Activated CD4-positive, alpha-beta T cell treated with anti-CD3 and anti-CD28 coated beads, Interleukin-2, Interleukin-4, amounts not matched to agents 100 ng/mL and 50 ng/mL, durations not matched to agents 16 hours and 8 hours (primary cell): ENCODE measurements around the gene SVOP.
"Not testable (repeated sequence)": the region's sequence is repeated elsewhere in the genome, so short reads cannot be mapped to it uniquely, and the experiment has no call there.

Source experiments
- DNase-seq: peaks from one replicate; pipeline ENCODE4 v3.0.0-alpha.2; 2020; ENCODE audit warnings: low spot score

Gene SVOP

DNA sequence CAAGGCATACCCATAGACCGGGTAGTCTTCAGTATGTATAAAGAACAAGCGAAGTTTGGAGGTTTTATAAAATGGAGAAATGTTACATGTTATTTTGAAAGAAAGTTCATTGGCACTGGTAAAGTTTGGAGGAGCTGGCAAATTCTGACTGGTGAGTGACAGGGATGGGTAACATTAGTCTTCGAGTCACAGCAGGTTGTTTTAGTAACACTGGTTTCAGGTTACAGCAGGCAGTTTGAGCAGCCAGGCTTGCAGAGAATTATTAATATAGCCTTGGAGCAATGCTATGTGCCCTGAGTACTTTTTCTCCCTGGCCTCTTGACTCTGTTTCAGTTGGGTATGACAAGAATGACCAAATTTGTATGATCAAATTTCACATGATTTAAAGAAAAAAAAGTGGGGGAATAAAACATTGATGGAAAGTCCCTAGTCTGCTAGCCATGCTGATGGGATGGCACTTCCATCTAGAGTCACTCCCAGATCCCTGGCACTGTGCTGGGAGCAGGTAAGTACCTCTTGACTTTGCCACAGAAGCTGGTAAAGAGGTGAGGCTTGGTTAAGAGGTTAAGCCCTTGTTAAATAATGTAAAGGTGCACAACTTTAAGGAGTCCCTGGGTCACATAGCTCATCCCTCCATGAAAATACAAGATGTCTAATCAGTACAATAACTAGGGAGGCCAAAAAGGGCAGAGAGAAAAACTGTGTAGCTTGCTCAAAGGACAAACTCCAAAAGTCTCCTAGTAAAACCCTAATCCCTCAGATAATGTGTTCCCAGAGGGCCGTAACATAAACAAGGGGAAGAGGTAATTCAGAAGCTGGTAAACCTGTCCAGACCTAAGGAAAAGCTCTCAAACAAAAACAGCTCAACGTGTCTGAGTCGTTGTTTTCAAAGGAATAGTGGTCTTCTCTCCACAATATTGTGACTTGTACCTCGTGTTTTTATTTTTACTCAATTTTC is 12.7 kb upstream of the SVOP start:
- DNase-seq = no peak

GRCh38 chr12:109029411-109029810 is 8.5 kb upstream of the SVOP start:
- DNase-seq = no peak

GRCh38 chr12:109028624-109029023 is 7.8 kb upstream of the SVOP start:
- not testable (repeated sequence) for DNase-seq

DNA sequence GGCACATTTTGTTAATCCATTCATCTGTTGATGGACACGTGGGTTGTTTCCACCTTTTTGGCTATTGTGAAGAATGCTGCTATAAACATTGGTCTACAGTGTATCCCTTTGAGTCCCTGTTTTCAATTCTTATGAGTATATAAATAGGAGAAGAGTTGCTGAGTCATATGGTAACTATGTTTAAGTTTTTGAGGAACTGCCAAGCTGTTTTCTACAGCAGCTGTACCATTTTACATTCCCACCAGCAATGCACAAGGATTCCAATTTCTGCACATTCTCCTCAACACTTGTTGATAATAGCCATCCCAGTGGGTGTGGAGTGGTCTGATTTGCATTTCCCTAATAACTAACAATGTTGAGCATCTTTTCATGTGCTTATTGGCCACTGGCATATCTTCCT is 6.9 kb upstream of the SVOP start:
- DNase-seq = no peak

DNA sequence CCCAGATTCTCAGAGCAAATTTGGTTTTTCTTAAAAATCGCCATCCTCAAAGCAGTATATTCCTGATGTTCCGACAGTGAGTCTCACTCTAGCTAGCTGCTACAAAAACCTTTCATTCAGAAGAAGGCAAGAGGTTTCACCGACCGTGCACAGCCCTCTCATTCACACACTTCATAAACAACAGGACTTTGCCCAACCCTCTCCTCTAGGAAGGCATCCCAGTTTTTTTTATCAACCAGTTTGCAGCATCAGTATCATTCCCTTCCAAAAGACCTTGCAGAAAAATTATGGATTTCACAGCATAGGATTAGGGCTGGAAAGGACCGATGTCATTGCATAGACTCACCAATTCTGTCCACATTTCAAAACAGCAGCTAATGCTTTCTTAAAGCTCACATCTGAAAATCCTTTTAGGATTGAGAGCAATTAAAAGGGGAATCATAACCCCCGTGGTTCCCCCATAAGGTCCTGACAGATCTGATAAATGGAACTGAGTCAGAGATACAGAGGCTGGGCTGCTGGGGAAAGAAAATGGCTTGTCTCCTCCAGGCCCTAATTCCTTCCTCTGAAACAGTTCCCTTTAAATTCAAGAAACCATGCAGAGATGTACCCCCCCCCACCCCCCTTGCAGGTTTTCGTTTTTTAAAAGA is 597 bp downstream of the SVOP start:
- no peak for DNase-seq

DNA sequence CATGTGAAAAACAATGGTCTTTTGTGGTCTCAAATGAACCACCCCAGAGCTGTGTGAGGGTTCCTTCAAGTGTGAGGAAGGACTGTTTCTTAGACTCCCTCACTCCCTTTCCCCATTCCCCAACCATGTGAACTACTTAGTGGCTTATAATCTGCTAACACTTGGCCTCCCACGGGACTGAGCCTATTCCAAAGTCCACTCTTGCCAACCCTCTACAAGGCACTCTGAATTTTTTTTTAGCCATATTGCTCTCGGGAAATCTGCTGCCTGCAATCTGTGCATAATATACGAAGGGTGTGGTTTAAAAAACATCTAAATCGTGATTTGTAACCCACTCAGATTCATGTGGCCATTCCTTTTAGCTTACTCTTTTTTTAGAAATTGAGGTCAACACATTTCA is 2.6 kb downstream of the SVOP start:
- no peak for DNase-seq

GRCh38 chr12:109016978-109017377 is 3.9 kb downstream of the SVOP start:
- no peak for DNase-seq

DNA sequence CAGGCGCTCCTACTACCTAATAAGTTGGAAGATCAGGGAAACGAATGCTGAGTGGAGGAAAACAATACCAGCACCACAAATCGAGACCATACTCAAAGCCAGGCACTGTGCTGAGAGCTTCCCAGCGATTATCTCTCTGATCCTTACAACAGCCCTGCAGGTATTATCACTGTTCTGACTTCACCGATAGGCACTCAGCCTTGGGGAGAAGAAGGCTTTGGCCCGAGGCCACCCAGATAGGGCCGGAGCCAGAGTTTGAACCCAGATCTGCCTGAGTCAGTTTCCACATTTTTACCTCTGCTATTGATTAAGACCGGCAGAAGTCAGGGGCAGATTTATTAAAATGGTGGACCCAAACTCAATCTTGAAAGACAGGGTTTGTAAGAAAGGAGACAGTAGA is 4.9 kb downstream of the SVOP start:
- DNase-seq = no peak

DNA sequence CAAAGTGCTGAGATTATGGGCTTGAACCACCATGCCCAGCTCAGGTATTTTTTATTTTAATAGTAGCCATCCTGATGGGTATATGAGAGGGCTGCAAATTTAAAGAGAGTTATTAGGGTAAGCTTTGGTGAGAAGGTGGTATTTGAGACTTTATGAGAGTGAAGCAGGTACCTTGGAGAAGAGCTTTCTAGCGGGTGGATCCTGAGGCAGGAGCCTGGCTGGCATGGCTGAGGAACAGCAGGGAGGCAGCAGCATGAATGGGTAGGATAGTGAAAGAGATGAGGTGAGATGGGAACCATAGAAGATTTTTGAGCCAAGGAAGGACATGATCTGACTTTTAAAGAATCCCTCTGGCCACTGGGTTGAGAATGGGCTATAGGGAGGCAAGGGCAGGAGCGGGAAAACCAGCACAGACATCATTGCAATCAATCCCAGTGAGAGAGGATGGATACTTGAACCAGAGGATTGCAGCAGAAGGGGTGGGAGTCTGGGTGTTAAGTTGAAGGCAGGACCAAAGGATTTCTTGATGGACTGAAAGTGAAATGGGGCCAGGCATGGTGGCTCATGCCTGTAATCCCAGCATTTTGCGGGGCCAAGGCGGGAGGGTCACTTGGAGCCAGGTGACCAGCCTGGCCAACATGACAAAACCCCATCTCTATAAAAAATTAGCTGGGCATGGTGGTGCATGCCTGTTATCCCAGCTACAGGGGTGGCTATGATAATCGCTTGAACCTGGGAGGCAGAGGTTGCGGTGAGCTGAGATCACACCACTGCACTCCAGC is 5.7 kb downstream of the SVOP start:
- no peak for DNase-seq

DNA sequence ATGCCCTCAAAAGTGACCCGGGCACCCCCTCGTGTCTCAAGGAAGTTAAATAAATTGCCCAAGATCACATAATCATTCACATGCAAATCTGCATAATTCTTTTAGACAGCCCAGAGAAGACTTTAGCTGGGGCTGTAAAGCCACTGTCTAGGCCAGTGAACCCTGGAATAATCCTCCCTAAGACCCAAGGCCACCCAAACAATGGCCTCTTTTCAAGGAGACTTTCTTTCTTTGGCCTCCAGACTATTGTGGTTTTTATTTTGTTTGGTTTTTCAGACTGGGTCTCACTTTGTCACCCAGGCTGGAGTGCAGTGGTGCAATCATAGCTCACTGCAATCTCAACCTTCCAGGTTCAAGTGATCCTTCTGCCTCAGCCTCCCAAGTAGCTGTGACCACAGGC is 10.6 kb downstream of the SVOP start:
- no peak for DNase-seq

DNA sequence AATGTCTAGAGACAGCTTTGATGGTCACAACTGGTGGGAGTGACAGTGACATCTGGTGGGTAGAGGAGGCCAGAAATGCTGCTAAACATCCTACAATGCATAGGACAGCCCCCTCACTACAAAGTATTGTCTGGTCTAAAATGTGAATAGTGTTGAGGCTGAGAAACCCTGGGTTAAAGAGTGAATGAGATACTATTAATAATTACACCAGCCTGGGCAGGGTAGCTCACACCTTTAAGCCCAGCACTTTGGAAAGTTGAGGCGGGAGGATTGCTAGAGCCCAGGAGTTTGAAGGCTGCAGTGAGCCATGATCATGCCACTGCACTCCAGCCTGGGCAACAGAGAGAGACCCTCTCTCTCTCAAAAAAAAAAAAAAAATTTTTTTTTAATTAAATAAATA is 11.1 kb downstream of the SVOP start:
- no peak for DNase-seq

GRCh38 chr12:109004017-109004416 is 16.9 kb downstream of the SVOP start:
- DNase-seq = no peak

DNA sequence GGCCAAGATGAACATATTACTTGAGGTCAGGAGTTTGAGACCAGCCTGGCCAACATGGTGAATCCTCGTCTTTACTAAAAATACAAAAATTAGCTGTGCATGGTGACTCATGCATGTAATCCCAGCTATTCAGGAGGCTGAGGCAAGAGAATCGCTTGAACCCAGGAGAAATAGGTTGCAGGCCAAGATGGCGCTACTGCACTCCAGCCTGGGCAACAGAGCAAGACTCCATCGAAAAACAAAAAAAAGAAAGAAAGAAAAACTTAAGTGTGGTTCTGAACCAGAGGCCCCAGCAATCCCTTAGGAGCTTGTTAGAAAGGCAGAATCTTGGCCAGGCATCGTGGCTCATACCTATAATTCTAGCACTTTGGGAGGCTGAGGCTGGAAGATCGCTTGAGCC is 24.5 kb downstream of the SVOP start:
- no peak for DNase-seq

GRCh38 chr12:108995370-108995992 is 25.4 kb downstream of the SVOP start:
- DNase-seq = no peak

GRCh38 chr12:108990103-108990502 is 30.8 kb downstream of the SVOP start:
- not testable (repeated sequence) for DNase-seq

DNA sequence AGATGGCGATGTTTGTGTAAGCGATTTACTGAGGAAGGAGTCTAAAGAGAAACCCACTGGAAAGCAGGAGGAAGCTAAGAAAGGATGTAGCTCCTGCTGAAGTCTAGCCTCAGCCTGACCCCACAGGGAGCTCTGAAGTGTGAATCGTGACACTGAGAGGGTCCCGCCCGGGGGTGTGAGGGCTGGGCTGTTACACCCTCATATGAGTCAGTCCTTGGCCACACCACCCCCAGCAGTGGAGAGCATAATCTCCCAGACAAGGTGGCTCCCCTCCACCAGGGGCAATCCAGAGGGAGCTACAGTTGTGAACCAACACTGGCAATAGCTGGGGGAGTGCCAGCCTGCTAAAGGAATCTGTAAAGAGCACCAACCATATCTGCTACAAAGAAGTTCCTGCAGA is 31.5 kb downstream of the SVOP start:
- DNase-seq = no peak

DNA sequence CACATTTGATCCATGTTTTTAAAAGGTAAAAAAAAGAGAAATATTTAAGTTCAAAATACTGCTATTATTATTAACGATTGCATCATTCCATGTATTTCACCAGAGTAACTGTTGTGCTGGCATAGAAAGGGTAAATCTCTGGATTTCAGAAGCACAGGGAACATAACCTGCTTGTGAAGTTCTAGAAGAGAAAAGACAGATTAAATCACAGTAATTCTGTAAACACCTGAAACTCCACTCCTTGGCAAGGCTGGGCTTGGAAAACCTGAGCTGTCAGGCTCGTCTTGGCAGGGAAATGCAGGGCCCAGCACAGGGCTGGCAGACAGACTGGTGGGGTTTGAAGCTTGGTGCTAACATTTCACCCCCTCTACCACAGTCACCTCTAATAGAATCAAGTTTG is 35.1 kb downstream of the SVOP start:
- DNase-seq = no peak

- no peak for DNase-seq
Measured at GRCh38 chr12:108983227-108983626, 37.6 kb downstream of the SVOP start.

DNA sequence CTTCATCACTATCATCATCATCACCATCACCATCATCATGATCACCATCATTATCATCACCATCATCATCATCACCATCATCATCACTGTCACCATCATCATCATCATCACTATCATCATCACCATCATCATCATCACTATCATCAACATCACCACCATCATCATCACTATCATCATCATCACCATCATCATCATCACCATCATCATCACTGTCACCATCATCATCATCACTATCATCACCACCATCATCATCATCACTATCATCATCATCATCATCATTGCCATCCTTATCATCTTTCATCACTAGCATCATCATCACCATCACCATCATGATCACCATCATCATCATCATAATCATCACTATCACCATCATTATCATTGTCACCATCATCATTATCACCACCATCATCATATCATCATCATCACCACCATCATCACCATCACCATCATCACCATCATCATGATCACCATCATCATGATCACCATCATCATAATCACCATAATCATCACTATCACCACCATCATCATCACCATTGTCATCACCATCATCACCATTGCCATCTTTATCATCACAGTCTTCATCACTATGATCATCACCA is 38.1 kb downstream of the SVOP start:
- DNase-seq = no peak

DNA sequence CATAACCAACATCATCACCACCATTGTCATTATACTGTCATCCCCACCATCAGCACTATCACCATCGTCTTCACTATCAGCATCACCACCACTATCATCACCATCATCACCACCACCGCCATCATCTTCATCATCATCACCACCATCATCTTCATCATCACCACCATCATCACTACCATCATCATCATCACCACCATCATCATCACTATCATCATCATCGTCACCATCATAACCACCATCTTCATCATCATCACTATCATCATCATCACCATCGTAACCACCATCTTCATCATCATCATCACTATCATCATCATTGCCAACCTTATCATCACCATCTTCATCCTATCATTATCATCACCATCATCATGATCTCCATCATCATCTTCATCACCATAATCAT is 39.0 kb downstream of the SVOP start:
- no peak for DNase-seq

- DNase-seq = no peak
Measured at GRCh38 chr12:108980831-108981618, 39.8 kb downstream of the SVOP start.
